GM18951 (cell line): Measurements from ENCODE around the gene ZNF81.

Experiments used
- POLR2A ChIP-seq: IDR thresholded peaks from 4 replicates; pipeline ENCODE4 v1.6.1; 2011; ENCODE audit warnings: mild to moderate bottlenecking; ENCODE audit not compliant: insufficient read length, insufficient read depth; ENCODE audit errors: extremely low read depth
- in situ Hi-C: fragments of 300-500 bp; cut with MboI; formaldehyde crosslinking; loops from one replicate; pipeline ENCODE4 v1.12.0; 2022; ENCODE audit warnings: low sequenced_read_pairs, mixed read lengths, inconsistent platforms; ENCODE audit not compliant: unreplicated experiment

ZNF81 gene

GRCh38 chrX:47859686-47860085 is 23.0 kb downstream of the ZNF81 start:
- TF ChIP-seq POLR2A: no peak
- in situ Hi-C loops: loop anchor here (10.0 kb wide), 1 partner anchor 1225 kb away; no protein-coding TSS in a partner anchor

- in situ Hi-C loops: loop anchor here (10.0 kb wide), 1 partner anchor 1228 kb away; no protein-coding TSS in a partner anchor
- TF ChIP-seq POLR2A: no peak
Measured at GRCh38 chrX:47862680-47863079, 26.0 kb downstream of the ZNF81 start.

- in situ Hi-C loops: loop anchor here (10.0 kb wide), 1 partner anchor 1228 kb away; no protein-coding TSS in a partner anchor
- no peak for TF ChIP-seq POLR2A
Measured at GRCh38 chrX:47863187-47863586, 26.5 kb downstream of the ZNF81 start.

GRCh38 chrX:47864300-47864699 is 27.6 kb downstream of the ZNF81 start:
- TF ChIP-seq POLR2A: no peak
- in situ Hi-C loops: loop anchor here (10.0 kb wide), 1 partner anchor 1229 kb away; no protein-coding TSS in a partner anchor

GRCh38 chrX:47864785-47865184 is 28.1 kb downstream of the ZNF81 start:
- in situ Hi-C loops: loop anchor here (10.0 kb wide), 1 partner anchor 1230 kb away; no protein-coding TSS in a partner anchor
- no peak for TF ChIP-seq POLR2A

GRCh38 chrX:47873123-47873522 is 36.4 kb downstream of the ZNF81 start:
- in situ Hi-C loops: no loop called here
- no peak for TF ChIP-seq POLR2A

- TF ChIP-seq POLR2A: no peak
- in situ Hi-C loops: no loop called here
Measured at GRCh38 chrX:47877327-47877726, 40.6 kb downstream of the ZNF81 start.

- in situ Hi-C loops: no loop called here
- TF ChIP-seq POLR2A: no peak
Measured at GRCh38 chrX:47878198-47878597, 41.5 kb downstream of the ZNF81 start.

GRCh38 chrX:47879463-47879862 is 42.8 kb downstream of the ZNF81 start:
- TF ChIP-seq POLR2A: no peak
- in situ Hi-C loops: no loop called here

- no peak for TF ChIP-seq POLR2A
- in situ Hi-C loops: no loop called here
Measured at GRCh38 chrX:47880927-47881326, 44.2 kb downstream of the ZNF81 start.

GRCh38 chrX:47885501-47885900 is 48.8 kb downstream of the ZNF81 start:
- in situ Hi-C loops: no loop called here
- no peak for TF ChIP-seq POLR2A

- TF ChIP-seq POLR2A: no peak
- in situ Hi-C loops: no loop called here
Measured at GRCh38 chrX:47898024-47898423, 61.3 kb downstream of the ZNF81 start.

- TF ChIP-seq POLR2A: no peak
- in situ Hi-C loops: no loop called here
Measured at GRCh38 chrX:47900833-47901232, 64.1 kb downstream of the ZNF81 start.

GRCh38 chrX:47902161-47902560 is 65.5 kb downstream of the ZNF81 start:
- in situ Hi-C loops: no loop called here
- no peak for TF ChIP-seq POLR2A
